ENCODE results near the gene POMP.
A peak's percentile ranks its signal among the peaks of the same experiment; 100 is the strongest.

The POMP gene, protein sequence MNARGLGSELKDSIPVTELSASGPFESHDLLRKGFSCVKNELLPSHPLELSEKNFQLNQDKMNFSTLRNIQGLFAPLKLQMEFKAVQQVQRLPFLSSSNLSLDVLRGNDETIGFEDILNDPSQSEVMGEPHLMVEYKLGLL

DNA sequence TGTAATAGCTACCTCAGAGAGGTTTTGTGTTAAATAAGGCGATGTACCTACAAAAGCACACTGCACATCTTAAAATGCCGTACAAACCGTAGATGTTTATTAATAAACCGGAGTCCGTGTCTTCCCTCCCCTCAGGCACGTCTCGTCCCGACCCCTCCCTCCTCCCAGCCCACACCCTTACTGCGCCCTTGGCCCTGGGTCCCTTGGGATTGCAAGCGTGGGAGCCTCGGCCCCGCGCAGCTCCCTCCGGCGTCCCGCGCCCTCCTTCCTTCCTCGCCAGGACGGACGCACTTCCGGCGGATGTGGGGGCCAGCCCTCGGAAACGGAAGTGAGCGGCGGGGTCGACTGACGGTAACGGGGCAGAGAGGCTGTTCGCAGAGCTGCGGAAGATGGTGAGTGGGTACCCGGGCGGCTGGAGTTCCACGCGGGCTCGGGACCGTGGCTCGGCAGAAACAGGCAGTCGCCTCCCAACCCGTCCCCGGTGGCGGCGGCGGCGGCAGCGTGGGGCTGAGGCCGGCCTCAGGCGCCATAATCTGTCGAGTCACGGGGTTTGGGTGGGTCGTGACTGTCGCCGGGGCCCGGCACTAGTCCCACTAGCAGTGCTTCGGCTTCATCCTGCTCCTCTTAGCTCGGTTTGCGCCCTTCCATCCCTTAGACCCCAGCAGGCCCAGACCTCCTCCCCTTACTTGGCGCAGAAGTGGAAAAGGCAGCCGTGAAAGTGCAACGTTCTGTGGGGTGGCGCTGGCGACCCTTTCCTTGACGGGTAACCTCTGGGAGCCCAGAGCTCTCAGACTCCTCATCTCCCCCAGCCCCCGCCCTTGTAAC, at the start of gene POMP:
Gene POMP, plus strand, starts transcription at position 335 of the 825 bp plus-strand sequence. Its CDS starts 55 bp downstream, at position 390.
- peak; percentile 98 for DNase-seq

DNA sequence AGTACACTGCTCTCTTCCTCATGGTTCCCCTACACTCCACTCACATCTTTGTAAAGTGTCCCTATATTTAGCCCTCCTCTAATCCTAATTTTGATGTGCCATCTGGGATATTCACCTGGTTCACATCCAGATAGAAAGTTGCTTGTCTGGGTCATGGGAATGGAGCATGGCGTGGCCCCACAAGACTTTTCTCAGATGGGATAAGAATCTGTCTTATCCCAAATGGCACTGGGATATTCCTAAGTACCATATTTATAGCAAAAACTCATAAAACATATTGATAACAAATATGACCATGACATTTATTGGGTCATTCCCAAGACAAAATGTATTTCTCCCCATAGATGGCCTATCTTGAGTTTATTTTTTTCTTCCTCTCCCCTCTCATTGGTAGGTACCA, 49.5 kb upstream of the POMP start:
- no peak for DNase-seq

DNA sequence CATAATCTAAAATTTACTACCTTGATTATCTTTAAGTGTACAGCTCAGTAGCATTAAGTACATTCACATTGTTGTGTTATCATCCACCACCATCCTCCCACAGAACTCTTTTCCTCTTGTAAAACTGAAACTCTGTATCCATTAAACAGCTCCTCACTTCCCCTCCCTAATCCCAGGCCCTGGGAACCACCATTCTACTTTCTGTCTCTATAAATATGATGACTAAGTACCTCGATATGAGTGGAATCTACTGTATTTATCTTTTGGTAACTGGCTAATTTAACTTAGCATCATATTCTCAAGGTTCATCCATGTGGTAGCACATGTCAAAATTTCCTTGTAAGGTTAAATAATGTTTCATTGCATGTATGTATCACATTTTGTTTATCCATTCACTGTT, 49.0 kb upstream of the POMP start:
- DNase-seq = no peak

DNA sequence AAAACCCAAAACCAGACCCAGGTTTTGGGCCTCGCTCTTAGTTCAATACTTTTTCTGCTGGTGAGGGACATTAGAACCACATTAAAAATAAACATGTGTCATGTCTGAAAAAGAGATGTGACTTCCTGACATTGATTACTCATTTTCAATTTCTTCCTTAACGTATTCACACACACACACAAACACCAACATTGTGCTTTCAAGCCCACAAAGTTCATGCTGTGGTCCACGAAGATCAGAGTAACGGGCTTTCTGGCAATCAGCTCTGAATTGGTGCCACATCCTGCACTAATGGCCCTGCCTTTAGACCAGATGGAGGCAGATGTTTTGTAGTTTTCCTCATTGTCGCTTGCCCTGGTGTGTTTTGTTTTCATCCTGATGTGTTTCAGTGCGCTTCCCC, 47.9 kb upstream of the POMP start:
- DNase-seq = no peak

DNA sequence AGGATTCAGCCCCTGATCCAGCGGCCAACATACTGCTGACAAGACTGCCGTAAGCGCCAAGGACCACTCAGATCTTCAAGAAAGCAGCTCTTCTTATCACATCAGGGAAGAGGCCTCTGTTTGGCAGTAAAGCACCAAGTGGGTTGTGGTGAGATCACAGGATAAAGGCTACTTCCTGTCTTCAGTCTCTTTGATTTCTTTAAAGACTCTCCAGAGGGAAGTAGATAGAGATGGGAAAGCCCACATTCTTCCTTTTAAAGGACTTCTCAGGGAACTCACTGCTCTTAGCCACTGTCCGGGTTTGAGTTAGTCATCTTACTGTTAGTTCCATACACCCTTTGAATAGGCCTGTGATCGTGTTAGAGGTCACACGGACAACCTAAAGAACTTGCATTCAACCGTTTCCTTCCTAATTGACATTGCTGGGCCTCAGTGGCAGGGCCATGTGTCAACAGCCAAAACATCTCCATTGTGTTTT, 47.2 kb upstream of the POMP start:
- no peak for DNase-seq

DNA sequence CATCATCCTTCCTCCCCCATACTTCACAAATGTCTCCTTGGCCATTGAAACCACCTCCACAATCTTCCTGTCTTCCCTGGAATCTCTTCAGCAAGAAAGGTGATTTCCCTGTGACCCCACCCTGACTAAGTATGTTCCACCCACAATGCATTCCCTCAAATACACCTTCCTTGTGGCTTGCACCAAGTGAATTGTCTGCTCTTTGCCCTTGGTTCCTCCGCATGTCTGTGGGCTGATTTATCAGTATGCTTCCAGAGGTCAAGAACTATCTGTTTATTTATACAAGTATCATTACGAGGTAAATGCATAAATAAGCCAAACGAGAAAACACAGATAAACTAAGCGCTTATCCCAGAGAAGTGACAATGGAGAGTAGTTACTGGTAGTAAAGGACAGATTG, 45.4 kb upstream of the POMP start:
- DNase-seq = no peak

DNA sequence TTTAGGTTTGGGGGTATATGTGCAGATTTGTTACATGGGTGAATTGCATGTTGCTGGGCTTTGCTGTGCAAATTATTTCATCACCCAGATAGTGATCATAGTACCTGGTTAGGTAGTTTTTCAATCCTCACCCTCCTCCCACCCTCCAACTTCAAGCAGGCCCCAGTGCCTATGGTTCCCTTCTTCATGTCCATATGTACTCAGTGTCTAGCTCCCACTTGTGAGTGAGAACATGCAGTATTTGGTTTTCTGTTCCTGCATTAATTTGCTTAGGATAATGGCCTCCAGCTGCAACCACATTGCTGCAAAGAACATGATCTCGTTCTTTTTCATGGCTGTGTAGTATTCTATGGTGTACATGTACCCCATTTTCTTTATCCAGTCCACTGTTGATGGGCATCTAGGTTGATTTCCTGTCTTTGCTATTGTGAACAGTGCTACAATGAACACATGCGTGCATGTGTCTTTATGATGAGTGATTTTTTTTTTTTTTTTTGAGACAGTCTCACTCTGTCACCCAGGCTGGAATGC, 42.9 kb upstream of the POMP start:
- no peak for DNase-seq

DNA sequence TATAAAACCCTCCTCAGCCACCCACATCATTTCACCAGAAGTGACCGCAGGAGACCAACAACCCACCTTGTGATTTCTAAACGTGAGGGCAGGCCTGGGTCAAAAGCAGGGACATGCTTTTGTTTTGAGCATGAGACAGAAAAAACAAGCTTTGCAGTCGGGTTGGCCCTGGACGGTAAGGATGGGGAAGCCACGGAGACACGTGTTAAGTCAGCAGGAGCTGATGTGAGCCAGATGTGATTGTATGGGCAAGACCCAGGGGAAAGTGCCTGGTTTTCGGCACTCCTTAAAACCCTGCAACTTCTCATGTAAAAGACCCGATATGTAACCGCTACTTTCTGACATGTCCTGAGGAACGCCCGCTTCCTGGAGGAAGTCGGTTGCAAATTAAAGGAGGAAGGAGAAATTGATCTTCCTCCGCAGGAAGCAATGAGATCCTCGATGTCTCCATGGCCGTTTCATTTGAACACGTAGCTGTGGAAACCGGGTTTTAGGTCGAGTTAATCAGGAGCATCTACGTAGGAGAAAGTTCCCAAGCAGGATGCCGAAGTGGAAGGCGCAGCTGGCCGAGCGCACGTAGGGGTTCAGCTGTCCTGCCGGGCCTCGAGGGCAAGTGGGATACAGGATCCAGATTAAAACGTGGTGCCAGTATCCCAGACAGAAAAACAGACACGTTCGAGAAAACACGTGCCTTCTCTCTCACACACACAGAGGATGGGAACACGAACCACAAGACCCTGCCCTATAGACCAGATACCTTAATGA, 40.5 kb upstream of the POMP start:
- no peak for DNase-seq

DNA sequence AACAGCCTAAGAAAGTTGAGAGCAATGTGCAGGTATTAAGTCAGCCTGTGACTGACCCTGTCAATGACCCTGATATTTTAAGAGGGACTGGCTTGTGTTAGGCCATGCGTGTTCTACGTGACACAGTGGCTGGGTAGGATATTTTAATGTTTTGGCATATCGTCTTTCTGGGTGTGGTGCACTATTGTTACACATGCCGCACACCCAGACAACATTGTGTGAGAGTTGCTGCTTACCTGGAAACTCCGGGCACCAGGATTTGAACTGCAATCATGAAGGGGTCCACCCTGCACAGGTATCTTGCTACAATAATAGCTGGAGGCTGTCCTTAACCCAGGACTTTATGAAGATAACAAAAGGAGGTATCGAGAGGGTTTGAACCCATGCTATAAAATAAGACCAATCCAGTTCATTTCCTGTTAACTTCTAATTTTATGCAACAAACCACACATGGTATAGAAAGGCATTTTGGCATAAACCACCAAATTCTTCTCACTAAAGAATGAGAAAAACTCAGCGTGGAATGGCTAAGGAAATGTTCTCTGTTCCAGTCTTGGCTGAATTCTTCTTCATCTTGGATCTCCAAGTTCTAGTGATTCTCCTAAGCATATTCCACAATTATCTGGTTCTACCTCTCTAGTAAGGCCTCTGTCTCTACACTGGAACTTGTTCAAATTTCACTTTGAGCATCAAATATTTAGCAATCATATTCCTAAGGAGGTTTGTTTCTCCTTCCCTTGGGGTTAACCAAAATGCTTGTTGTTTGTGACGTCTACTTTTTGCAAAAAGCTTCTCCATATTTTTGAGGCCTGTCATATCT, 38.7 kb upstream of the POMP start:
- no peak for DNase-seq

DNA sequence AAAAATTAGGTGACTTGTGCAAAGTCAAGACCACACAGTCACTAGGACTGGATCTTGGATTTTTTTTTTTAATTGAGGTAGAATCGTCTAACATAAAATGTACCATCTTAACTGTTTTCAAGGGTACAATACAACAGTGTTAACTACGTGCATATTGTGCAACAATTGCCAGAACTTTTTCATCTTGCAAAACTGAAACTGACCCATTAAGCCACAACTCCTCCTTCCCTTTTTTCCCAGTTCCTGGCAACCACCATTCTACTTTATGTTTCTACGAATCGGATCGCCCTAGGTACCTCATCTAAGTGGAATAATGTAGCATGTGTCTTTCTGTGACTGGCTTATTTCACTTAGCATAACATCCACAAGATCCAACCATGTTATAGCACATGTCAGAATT, 37.5 kb upstream of the POMP start:
- no peak for DNase-seq

DNA sequence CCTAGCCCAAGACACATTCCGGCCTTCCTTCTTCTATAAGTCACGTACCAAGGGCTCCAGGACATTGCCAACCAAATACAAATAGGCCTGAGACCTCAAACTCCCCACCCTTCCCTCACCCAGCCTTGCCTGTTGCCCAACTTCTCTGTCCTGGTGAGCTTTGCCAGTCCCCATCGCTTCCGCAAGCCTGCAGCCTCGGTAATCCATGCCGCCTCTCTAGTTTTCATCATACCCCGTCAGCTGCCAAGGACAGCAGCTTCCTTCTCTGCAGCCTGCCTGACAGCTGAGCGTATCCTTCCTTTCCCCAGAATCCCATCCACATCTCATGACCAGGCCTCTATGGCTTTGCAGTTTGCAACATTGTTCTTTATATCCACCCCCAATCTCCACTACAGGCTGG, 36.6 kb upstream of the POMP start:
- DNase-seq = no peak

DNA sequence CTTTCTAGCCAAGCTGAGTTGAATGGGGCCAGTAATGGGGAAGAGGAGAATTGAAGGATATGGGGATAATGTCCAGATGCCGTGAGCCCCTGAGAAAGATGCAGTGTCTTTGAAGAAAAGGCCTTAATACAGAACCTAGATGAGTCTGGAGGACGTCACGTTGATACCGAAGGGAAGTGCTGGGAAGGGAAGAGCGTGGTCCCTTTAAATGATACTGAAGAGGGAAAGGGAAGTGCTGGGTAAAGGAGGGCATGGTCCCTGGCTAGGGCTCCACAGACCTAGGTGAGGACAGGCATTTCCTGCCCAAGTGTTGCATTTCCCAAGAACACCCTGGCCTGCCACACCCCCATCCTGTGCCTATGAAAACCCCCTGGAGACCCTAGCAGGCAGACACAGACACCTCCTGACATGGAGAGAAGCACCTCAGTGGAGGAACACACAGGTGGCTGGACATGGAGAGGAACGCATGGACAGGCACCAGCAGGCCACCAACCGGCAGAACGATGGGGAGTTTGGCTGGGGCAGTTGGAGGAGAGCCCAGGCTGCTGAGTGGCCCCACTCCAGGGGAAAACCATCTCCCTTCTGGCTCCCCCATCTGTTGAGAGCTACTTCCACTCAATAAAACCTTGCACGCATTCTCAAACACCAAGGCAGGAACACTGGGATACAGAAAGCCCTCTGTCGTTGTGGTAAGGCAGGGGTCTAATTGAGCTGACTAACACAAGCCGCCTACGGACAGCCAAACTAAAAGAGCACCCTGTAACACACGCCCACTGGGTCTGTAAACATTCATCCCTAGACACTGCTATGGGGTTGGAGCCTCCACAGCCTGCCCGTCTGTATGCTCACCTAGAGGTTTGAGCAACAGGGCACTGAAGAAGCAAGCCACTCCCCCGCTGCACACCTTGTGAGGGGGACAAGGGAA, 34.9 kb upstream of the POMP start:
- DNase-seq = no peak

DNA sequence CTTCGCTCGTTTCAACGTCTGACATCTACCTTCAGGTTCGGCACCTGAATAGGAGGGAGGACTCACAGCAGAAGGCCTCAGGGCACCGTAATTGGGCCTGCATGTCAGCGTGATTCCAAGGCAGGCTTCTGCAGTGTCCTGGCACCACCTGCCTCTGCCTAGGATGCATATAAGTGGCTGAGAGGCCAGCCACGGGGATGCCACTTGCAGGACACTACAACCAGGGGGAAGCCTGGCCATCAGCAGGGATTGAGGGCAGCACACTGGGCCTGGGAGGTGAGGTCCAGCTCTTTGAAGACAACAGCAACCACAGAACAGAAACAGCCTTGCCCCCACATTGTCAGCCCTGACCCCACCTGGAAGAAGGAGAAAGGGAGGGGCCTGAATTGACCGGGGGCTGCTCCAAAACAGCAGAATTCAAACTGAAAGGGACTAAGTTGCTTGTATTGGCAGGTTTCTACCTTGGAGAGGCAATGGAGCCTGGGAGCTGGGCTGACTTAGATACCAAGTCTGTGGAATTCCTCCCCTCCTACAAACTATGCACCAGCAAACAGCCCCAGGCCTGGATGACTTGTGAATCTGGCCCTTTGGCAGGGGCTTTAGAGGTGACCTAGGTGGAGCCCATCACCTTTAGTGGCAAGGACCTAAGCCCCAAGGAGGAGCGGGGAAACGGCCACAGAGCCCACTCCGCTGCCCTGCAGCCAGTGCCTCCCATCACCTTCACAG, 34.1 kb upstream of the POMP start:
- no peak for DNase-seq

DNA sequence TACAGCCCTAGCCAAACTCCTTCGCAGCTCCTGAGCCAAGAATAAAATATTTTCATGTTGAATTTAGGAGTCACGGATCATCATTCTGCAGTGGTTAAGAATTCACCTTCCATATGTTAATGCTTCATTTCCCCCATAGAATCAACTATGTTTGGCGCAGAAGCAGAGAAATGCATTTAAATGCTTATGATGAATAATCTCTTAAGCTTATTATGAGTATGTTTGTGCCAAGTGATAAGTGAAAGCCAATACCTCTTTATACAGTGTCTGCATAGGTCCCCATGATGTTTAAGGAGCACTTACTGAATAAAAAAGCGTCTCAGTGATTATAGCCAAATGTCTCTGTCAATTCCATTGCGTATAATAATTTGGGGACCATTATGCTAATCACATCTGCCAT, 32.7 kb upstream of the POMP start:
- DNase-seq = no peak

DNA sequence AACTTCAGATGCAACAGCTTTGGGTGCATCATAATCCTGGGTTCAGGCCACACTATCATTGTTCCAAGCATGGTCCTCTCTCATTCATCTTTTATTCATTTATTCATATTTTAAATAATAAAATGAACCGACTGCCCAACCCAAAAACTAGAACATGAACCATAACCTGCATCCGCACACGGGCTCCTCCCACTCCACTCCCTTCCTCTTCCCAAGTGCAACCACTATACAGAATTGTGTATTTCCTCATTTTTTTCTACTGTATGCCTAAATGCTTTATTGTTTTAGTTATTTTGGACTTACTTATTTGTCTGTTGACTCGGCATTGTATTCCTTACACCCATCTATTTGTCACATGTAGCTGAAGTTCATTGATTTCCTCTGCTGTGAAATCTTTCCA, 30.7 kb upstream of the POMP start:
- no peak for DNase-seq

DNA sequence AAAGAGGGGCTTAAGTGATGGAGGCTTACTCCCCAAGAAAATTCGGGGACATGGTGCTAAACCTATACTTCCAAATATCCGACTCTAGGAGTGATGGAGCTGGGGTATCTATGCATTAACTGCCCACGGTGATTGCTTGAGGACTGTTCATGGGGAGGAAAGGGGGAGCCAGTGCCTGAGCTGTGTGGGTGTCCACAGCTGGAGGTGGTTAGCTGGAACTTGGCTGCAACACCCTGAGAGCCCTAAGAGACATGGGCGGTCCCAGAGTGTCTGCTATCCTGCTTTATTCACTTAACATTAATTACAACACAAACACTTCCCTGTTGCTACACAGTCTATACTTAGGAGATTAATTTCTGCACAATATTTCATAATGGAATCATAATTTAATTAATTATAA, 28.1 kb upstream of the POMP start:
- DNase-seq = no peak

DNA sequence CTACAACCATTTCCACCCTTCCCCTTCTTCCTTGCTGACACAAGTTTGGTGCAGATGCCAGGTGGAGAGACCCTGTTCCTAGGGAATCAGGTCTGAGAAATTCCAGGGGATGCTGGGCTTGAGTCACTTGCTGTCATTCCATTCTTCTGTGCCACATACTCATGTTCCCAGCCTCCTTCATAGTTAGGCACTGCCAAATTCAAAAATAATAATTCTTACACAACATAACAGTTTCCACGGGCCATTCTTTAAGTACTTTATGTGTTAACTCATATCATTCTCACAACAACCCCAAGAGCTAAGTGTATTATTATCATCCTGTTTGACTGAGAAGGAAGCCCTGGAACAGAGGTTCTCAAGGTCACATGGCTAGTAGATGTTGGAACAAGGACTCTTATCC, 27.1 kb upstream of the POMP start:
- no peak for DNase-seq

DNA sequence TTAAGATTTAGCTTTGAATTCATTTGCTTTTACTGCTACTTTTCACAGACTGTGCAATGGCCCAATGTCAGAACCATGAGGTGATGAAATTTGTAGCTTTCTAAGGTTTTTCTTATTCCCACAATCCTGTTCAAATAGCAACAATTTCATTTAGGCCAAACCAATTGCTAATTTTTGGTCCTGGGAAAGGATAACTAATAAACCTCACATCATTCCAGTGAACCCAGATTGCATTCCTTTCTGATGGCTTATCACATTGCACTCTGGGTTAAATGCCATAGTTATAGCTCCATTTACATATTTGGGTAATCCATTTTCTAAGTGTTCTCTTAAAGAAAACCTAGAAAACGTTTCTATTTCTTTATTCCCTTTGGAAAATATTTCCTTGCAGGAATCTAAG, 22.9 kb upstream of the POMP start:
- DNase-seq = no peak

DNA sequence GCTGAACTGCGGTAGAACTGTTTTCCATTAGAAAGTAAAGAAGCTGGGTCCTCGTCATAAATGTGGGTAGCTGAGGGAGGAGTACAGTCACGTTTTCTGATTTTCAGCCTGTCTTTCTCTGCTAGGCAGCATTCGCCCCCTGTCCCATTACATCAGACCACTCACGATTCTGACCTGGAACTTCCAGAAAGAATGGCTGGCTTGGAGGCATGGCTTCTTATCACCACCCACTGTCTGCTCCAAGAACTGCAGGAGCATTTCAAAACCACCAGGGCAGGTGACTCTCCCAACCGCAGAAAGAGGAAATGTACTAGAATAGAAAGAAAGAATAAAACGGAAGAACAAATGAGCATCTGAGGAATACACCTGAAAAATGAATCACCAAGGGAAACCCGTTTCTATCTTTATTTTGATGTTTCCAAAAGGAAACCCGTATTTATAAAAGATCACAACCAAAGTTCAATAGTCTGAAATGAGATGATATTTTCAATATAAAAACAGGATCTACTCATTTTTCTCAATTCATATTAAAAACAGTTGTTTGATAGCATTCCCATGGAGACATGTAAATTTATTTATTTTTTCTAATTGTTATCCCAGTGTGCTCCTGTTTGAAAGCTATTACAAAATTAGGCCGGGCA, 22.1 kb upstream of the POMP start:
- DNase-seq = no peak

DNA sequence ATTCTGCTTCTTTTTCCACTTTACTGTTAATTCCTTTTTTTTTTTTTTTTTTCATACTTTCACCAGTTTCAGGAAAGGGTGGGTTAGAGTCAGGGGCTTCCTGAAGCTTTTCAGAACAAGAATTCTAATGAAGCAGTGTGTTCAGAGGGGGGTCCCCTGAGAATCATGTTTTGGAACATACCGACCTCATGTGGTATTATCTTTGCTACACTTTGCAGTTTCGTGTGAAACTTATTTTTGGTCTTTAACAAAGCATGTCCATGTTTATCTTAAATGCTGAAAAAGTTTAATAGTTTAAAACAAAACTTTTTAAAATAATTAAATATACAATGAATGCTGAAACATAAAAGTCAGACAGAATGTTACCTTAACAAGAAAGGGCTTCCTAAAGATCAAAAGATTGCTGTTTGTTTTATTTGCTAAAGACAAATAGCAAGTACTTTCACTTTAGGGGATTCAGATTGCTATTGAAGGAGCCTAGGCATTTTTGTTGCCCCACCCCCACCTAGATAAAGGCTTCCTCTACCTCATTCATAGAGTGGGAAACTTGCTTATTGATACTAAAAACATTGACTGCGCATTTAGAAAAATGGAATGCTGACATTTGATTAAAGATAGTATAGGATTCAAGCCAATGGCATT, 21.1 kb upstream of the POMP start:
- DNase-seq = no peak
